ENCODE data around the gene CFC1B. TPM values are rescaled to one million over a fixed set of nuclear protein-coding genes. Genes with fewer than 3 reads are reported as not detected.
"Not testable (repeated sequence)": the region's sequence is repeated elsewhere in the genome, so short reads cannot be mapped to it uniquely, and the experiment has no call there.

The CFC1B gene
- total RNA-seq, 2 experiments from 2014 or later = not detected

- CTCF ChIA-PET; H3K9me3 Mint-ChIP-seq (ENCODE audit: low read depth); H3K4me3 Mint-ChIP-seq; DNase-seq; POLR2A ChIA-PET; intact Hi-C loops (cut with DNase I, micrococcal nuclease); H3K36me3 Mint-ChIP-seq (ENCODE audit: low read depth); H3K27ac Mint-ChIP-seq; H3K27me3 Mint-ChIP-seq; H3K4me1 Mint-ChIP-seq: not testable (repeated sequence)
- ATAC-seq = peak; percentile 52
These were observed 10.7 kb downstream of the CFC1B start for GRCh38 chr2:130531672-130532071.

DNA sequence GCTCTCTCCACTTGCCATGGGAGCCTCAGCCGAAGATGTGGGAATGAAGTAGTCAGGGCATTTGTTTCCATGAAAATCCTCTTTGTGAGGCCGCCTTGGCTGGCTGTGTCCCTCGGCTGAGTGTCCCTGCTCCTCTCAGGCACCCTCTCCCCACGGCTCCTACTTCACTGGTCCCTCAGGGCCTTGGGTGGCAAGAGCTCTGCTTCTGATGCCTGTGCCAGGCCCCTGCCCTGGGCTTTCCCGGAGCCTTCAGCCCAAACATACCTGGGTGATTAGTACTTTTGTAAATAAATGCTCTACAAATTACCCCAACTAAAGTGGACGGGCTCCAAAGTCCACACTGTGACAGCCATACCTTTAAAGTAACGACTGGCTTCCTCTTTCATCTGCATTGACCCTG lies 15.6 kb downstream of the CFC1B start:
- CTCF ChIA-PET; H3K27me3 Mint-ChIP-seq; intact Hi-C loops (cut with DNase I, micrococcal nuclease): not testable (repeated sequence)

GRCh38 chr2:130538271-130538670 lies 17.2 kb downstream of the CFC1B start:
- H3K4me3 Mint-ChIP-seq; H3K4me1 Mint-ChIP-seq; ATAC-seq; DNase-seq; intact Hi-C loops (cut with DNase I, micrococcal nuclease); CTCF ChIA-PET; H3K36me3 Mint-ChIP-seq (ENCODE audit: low read depth); H3K27me3 Mint-ChIP-seq; POLR2A ChIA-PET; H3K9me3 Mint-ChIP-seq (ENCODE audit: low read depth); H3K27ac Mint-ChIP-seq: not testable (repeated sequence)

More for the DNA sequence above, 15.6 kb downstream of the CFC1B start:
- ATAC-seq; POLR2A ChIA-PET; H3K4me3 Mint-ChIP-seq; H3K9me3 Mint-ChIP-seq (ENCODE audit: low read depth); H3K36me3 Mint-ChIP-seq (ENCODE audit: low read depth); DNase-seq; H3K27ac Mint-ChIP-seq; H3K4me1 Mint-ChIP-seq: not testable (repeated sequence)

DNA sequence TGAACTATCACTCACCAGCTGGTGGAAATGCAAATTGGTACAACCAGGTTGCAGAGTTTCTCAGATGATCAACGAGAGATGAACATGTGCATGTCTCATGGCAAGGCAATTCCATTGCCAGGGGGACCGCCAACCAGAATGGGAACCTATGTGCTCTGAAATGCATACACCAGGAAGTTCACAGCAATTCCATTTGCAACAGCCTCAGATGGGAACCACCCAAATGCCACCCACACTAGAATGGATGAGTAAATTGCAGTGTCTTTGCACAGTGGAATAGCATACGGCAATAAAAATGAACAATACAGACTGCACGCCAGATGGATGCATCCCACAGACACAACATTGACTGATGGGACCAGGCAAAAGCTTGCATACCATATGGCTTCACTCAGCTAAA lies 21.8 kb downstream of the CFC1B start:
- DNase-seq; intact Hi-C loops (cut with DNase I, micrococcal nuclease); ATAC-seq: not testable (repeated sequence)

DNA sequence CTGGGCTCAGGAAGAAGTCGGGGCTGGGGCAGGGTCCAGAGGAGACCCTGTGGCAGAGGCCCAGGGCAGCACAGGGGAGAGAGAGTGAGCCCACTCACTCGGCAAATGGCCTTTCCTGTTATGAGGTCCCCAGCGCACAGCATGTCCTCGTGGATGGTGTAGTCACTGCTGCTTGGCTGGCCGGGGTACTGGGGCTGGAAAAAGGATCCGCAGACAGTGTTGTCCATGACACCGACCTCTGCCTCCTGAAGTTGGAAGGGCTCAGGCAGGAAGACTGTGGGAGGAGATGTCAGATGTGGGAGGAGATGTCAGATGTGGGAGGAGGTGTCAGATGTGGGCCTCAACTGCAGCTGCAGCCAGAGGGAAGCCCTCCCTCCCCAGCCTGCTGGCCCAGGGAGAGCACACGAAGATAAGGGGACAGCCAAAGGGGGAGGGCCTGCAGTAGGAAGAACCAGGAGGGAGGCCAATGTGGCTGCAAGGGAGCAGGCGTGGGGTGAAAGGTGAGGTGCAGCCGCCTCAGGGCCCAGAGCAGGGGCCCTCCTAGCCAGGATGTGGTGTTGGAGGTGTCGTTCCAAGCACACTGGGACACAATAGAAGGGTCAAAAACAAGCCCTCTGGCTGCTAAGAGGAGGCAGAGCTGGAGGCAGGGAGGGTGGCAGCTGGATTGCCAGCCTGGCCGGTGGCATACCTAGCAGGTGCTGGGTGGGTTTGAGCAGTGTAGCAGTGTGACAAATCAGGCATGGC lies 22.9 kb downstream of the CFC1B start:
- H3K9me3 Mint-ChIP-seq (ENCODE audit: low read depth); H3K4me3 Mint-ChIP-seq; intact Hi-C loops (cut with DNase I, micrococcal nuclease); H3K27ac Mint-ChIP-seq; CTCF ChIA-PET; ATAC-seq; H3K4me1 Mint-ChIP-seq; H3K36me3 Mint-ChIP-seq (ENCODE audit: low read depth); DNase-seq; POLR2A ChIA-PET; H3K27me3 Mint-ChIP-seq: not testable (repeated sequence)

More for the DNA sequence above, 21.8 kb downstream of the CFC1B start:
- H3K4me3 Mint-ChIP-seq; H3K27ac Mint-ChIP-seq; H3K4me1 Mint-ChIP-seq; H3K9me3 Mint-ChIP-seq (ENCODE audit: low read depth); POLR2A ChIA-PET; H3K27me3 Mint-ChIP-seq; CTCF ChIA-PET; H3K36me3 Mint-ChIP-seq (ENCODE audit: low read depth): not testable (repeated sequence)

GRCh38 chr2:130544978-130545377 lies 24.0 kb downstream of the CFC1B start:
- H3K27me3 Mint-ChIP-seq; H3K4me1 Mint-ChIP-seq; H3K9me3 Mint-ChIP-seq (ENCODE audit: low read depth); ATAC-seq; CTCF ChIA-PET; DNase-seq; intact Hi-C loops (cut with DNase I, micrococcal nuclease); H3K4me3 Mint-ChIP-seq; H3K36me3 Mint-ChIP-seq (ENCODE audit: low read depth); H3K27ac Mint-ChIP-seq; POLR2A ChIA-PET: not testable (repeated sequence)

GRCh38 chr2:130548418-130548817 lies 27.4 kb downstream of the CFC1B start:
- H3K27ac Mint-ChIP-seq; ATAC-seq; H3K4me1 Mint-ChIP-seq; DNase-seq; H3K27me3 Mint-ChIP-seq; H3K36me3 Mint-ChIP-seq (ENCODE audit: low read depth); POLR2A ChIA-PET; H3K4me3 Mint-ChIP-seq; intact Hi-C loops (cut with DNase I, micrococcal nuclease); H3K9me3 Mint-ChIP-seq (ENCODE audit: low read depth); CTCF ChIA-PET: not testable (repeated sequence)

DNA sequence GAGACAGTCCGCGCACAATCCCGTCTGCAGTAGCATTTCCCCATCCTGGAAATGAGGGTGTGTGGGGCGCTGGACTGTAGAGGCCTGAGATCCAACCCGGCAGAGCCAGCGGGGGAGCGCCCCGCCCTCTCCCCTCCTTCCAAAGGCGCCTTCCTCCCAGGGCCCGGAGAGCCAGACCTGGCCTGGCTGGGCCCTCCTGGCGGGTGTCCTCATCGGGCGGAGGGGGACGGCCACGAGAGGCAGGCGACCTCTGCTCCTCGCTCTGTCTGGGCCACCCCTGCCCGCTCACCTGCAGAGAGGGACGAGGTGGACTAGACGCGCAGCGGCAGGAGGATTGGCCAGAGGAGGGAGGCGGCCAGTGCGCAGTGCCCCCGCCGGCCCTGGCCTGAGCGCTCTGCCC lies 28.5 kb downstream of the CFC1B start:
- CTCF ChIA-PET; H3K4me3 Mint-ChIP-seq; H3K27me3 Mint-ChIP-seq; DNase-seq; H3K4me1 Mint-ChIP-seq; H3K27ac Mint-ChIP-seq; H3K9me3 Mint-ChIP-seq (ENCODE audit: low read depth); POLR2A ChIA-PET; H3K36me3 Mint-ChIP-seq (ENCODE audit: low read depth); intact Hi-C loops (cut with DNase I, micrococcal nuclease); ATAC-seq: not testable (repeated sequence)

DNA sequence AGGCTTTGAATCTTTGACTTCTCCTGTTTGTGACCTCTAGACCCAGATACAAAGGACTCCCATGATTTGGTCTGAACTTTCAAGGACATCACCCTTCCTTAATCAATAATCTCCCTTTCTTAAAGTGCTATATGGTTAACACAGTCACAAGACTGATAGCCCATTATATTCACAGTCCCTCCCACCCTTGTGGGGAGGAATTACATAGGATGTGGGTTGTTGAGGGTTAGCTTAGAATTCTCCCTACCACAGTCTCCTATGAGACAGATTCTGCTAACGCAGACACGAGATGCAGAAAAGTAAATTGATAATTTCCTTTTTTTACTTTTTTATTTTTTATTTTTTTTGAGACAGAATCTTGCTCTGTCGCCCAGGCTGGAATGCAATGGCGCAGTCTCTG lies 33.2 kb downstream of the CFC1B start:
- ATAC-seq; H3K36me3 Mint-ChIP-seq (ENCODE audit: low read depth); H3K9me3 Mint-ChIP-seq (ENCODE audit: low read depth); CTCF ChIA-PET; DNase-seq; H3K27ac Mint-ChIP-seq; intact Hi-C loops (cut with DNase I, micrococcal nuclease); POLR2A ChIA-PET; H3K27me3 Mint-ChIP-seq; H3K4me1 Mint-ChIP-seq; H3K4me3 Mint-ChIP-seq: not testable (repeated sequence)

DNA sequence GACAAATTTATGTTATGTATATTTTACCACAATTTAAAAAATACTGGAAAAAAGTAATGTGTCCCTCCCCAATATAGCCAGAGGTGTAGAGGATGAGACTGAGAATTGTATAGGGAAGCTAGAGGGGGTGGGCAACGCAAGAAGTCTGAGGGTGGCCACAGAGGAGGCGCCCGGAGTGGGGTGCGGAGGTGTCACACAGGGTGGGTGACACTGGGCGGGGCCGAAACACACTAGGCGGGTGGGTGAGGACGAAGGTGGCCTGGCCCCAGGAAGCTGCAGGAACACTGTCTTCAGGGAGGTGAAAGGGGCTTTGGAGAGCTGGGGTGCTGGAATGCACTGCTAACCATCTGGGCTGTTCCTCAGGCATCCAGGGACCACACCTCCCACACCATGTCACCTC lies 35.4 kb downstream of the CFC1B start:
- H3K36me3 Mint-ChIP-seq (ENCODE audit: low read depth); H3K27ac Mint-ChIP-seq; intact Hi-C loops (cut with DNase I, micrococcal nuclease); CTCF ChIA-PET; DNase-seq; H3K27me3 Mint-ChIP-seq; ATAC-seq; H3K4me1 Mint-ChIP-seq; H3K4me3 Mint-ChIP-seq; H3K9me3 Mint-ChIP-seq (ENCODE audit: low read depth); POLR2A ChIA-PET: not testable (repeated sequence)

- H3K36me3 Mint-ChIP-seq (ENCODE audit: low read depth); ATAC-seq; DNase-seq; H3K27ac Mint-ChIP-seq; H3K27me3 Mint-ChIP-seq; CTCF ChIA-PET; intact Hi-C loops (cut with DNase I, micrococcal nuclease); H3K4me3 Mint-ChIP-seq; POLR2A ChIA-PET; H3K4me1 Mint-ChIP-seq; H3K9me3 Mint-ChIP-seq (ENCODE audit: low read depth): not testable (repeated sequence)
These were observed 45.1 kb downstream of the CFC1B start for GRCh38 chr2:130566165-130566564.

DNA sequence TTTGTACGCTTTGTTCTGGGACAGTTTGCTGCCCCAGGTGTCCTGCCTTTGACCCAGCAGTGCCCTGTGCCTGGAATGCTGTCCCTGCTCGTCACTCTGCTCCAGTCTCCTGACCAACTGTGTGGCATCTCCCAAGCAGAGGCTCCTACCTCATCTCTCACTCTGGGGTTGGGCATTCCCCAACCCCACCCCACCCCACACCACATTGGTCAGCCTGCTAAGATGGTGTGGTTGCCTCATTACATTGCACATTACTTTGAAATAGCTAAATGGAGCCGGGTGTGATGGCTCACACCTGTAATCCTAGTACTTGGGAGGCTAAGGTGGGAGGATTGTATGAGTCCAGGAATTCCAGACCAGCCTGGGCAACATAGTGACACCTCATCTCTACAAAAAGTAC lies 50.9 kb downstream of the CFC1B start:
- H3K36me3 Mint-ChIP-seq (ENCODE audit: low read depth); H3K27me3 Mint-ChIP-seq; ATAC-seq; CTCF ChIA-PET; H3K27ac Mint-ChIP-seq; POLR2A ChIA-PET; DNase-seq; intact Hi-C loops (cut with DNase I, micrococcal nuclease); H3K4me1 Mint-ChIP-seq; H3K4me3 Mint-ChIP-seq; H3K9me3 Mint-ChIP-seq (ENCODE audit: low read depth): not testable (repeated sequence)

DNA sequence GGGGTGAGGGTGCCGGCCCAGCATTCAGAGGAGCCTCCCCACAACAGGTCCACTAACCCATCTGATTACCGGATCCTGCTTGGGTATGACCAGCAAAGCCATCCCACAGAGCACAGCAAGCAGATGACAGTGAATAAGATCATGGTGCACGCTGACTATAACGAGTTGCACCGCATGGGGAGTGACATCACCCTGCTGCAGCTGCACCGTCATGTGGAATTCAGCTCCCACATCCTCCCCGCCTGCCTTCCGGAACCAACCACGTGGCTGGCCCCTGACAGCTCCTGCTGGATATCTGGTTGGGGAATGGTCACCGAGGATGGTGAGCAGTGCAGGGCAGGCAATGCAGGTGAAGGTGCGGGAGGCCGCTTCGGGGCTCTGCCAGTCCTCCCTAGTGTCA lies 53.2 kb downstream of the CFC1B start:
- DNase-seq; H3K9me3 Mint-ChIP-seq (ENCODE audit: low read depth); ATAC-seq; H3K4me1 Mint-ChIP-seq; intact Hi-C loops (cut with DNase I, micrococcal nuclease); H3K27ac Mint-ChIP-seq; POLR2A ChIA-PET; CTCF ChIA-PET; H3K27me3 Mint-ChIP-seq; H3K4me3 Mint-ChIP-seq; H3K36me3 Mint-ChIP-seq (ENCODE audit: low read depth): not testable (repeated sequence)

Data from activated CD4-positive, alpha-beta T cell treated with anti-CD3 and anti-CD28 coated beads for 36 hours (primary cell).